SH-SY5Y (cell line): ENCODE results near the gene TMEM145.

Experiments used
- GATA2 ChIP-seq: IDR thresholded peaks from 2 replicates; pipeline ENCODE4 v1.6.1; 2011; ENCODE audit warnings: mild to moderate bottlenecking, low read depth, low read length
- GATA3 ChIP-seq: IDR thresholded peaks from 2 replicates; pipeline ENCODE4 v1.6.1; 2011; ENCODE audit warnings: low read depth, mild to moderate bottlenecking, low read length, moderate library complexity

GRCh38 chr19:42334697-42335373 lies 21.7 kb downstream of the TMEM145 start:
- no peak for TF ChIP-seq GATA2
- TF ChIP-seq GATA3, result no peak
